ENCODE data around the gene SIN3A. TPM values are rescaled to one million over a fixed set of nuclear protein-coding genes. Genes with fewer than 3 reads are reported as not detected.

Gene SIN3A
- 24.8 and 27.7 TPM in 2 replicates for total RNA-seq

DNA sequence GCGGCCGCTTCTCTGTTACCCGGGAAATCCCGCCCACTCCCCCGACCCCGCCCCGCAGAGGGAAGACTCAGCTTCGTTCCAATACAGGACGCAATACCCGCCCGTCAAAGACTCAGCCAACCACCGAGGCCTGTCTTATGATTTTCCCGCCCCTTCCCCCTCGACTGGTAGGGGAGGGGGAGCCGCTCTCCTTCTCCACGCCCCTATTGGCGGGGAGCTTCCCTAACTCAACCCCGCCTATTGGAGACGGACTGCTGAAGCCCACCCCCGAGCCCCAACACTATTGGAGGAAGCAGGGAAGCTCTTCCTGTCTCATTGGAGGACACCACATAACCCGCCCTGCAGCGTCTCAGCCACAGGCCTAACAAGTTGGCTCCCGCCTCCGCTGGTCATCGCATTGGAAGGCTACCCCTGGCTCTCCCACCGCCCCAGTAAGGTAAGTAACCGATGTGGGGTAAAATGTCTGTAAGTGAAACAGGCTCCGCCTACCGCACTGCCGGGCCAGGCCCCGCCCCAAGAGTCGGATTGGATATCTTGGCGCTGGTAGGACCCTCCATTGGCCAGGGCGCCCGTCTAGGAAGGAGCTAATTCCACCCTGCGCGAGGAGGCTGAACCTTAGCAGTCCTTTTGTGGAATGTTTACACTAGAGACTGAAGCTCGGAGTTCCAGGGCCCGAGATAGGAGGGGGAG lies at the start of gene SIN3A:
SIN3A (minus strand) TSS at position 17 of the 690 bp plus-strand sequence. CDS start 21,315 bp downstream, outside the sequence.

GRCh38 chr15:75367913-75368688 lies 83.4 kb downstream of the SIN3A start, which contains the start of gene MAN2C1:
MAN2C1 (minus strand) TSS chr15:75368607; CDS start chr15:75368583, 24 bp downstream.

GRCh38 chr15:75346796-75347221 lies 104.7 kb downstream of the SIN3A start, which contains the start of gene NEIL1:
NEIL1 (plus strand) TSS chr15:75347039; CDS start chr15:75348906, 1,867 bp downstream.

GRCh38 chr15:75335705-75336355 lies 115.7 kb downstream of the SIN3A start, which contains the start of gene COMMD4:
COMMD4 (plus strand) TSS chr15:75336063; CDS start chr15:75336090, 27 bp downstream.

Other genes with a start within 250 kb of the SIN3A start
- 11.6 and 14.9 TPM in 2 replicates for gene C15orf39, start 249.8 kb downstream of the SIN3A start, total RNA-seq
- gene GOLGA6C, start 193.4 kb downstream of the SIN3A start, total RNA-seq: not detected in 2 replicates
- gene GOLGA6D, start 168.9 kb downstream of the SIN3A start, total RNA-seq: not detected in 2 replicates
- 89.4 and 103 TPM in 2 replicates for gene COMMD4, start 115.6 kb downstream of the SIN3A start, total RNA-seq
- 11.1 and 12.4 TPM in 2 replicates for gene NEIL1, start 104.7 kb downstream of the SIN3A start, total RNA-seq
- gene MAN2C1, start 83.1 kb downstream of the SIN3A start, total RNA-seq: 53.0 and 61.4 TPM in 2 replicates
- gene PTPN9, start 127.6 kb upstream of the SIN3A start, total RNA-seq: 10.1 and 18.0 TPM in 2 replicates
- gene SNUPN, start 174.0 kb upstream of the SIN3A start, total RNA-seq: 30.4 and 32.6 TPM in 2 replicates
- gene IMP3, start 188.5 kb upstream of the SIN3A start, total RNA-seq: 139 and 210 TPM in 2 replicates
- 17.5 and 28.3 TPM in 2 replicates for gene SNX33, start 196.2 kb upstream of the SIN3A start, total RNA-seq

Measured in airway epithelial cell (primary cell).